NCI-H1436 (cell line): ENCODE results near the gene KRT31.
"Not testable (repeated sequence)": the region's sequence is repeated elsewhere in the genome, so short reads cannot be mapped to it uniquely, and the experiment has no call there.

Experiments used
- DNase-seq: peaks from one replicate; lab custom pipeline; 2025; lab: John Stamatoyannopoulos, UW

The KRT31 gene

GRCh38 chr17:41396996-41397660 lies at the start of gene KRT31:
TSS of gene KRT31 (minus strand) at chr17:41397608. CDS start at chr17:41397539, 69 bp downstream.
- DNase-seq = no peak

DNA sequence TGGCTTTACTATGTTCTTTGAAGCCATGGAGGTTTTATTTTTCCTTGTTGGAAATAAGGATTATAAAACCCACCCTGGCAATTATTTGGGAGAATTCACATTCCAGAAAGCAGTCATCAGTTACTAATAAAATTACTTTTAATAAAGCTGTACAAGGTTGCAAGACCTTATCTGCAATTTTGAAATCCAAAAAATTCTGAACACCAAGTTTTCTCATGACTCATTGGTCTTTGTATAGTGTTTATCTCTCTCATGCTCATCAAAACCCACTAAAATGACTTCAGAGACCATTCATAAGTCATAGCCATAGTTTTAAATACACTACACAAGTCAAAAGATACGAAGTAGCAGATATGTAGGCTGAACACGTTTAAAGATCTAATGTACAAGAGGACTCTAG lies 49.4 kb upstream of the KRT31 start:
- DNase-seq = no peak

DNA sequence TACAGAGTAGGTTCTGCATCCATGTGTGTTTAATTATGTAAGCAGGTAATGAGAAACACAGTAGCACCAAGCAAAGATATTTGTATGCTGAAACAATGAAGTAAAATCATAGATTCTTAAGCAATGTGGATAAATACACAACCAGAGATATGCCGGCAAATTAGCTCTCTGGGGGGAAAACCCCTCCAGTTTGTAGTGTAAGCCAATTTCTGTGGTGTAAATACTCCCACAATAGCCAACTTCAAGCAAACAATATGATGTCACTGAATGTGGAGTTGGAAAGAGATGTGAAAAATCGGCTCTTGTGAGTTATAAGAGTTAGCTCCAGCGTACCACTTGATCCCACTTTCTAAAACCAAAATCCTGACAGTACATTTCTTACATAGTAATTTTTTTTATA lies 47.2 kb upstream of the KRT31 start:
- no peak for DNase-seq

DNA sequence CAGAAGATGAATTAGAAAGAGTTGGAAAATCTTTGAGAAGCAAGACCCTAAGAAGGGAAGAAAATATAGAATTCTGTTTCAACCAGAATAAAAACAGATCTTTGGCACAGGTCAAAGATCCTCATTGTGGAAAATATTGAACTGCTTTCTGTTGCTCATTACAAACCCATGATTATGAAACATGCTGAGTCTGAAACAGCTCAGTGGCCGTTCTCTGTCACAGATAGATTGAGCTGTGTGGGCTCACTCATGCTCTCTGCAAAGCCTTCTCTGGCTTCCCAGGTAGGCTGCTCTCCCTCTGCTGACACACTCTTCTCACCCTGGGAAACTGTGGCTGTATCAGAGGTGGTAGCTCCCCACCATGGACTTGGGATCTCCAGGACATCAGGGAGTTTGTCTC lies 46.8 kb upstream of the KRT31 start:
- no peak for DNase-seq

- DNase-seq = no peak
These were observed 45.3 kb upstream of the KRT31 start for GRCh38 chr17:41442739-41443138.

DNA sequence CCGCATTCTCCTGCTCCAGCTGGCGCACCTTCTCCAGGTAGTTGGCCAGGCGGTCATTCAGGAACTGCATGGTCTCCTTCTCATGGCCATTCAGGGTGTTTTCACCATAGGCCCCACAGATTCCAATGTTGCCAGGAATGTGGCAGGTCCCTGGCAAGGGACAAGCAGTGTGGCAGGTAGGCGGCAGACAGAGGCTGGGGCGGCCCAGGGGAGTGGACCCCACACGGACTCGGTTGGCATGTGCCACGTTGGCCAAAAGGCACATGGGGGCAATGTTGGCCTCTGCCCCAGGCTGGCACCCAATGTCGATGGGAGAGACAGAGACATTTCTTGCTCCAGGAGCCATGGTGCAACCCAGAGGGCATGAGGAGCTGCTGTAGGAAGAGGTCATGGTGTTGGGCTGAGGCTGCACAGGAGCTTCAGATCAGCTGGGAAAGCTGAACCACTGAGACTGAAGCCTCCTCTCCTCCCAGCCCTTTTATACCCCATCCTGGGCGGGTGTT lies 43.2 kb upstream of the KRT31 start, which contains the start of gene KRT38:
TSS of gene KRT38 (minus strand) at position 453 of the 503 bp plus-strand sequence. CDS start at position 391, 62 bp downstream.
- DNase-seq = no peak

DNA sequence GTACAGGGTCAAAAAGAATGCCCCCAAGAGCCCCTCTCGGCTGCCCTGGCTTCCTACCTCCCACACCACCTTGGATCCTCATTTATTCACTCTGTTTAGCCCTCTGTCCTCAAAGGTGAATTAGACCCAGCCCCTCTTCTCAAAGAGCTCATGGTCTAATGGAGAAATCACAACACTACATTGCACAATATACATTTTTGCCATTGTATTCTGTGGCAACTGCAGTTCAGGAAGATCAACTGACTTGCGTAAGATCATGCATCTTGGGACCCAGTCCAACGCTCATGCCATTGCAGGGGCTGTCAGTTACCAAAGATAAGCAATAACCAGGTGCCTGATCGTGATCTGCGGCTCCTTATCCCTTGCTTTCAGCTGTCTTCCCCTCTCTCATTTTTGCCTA lies 42.0 kb upstream of the KRT31 start:
- DNase-seq = no peak

GRCh38 chr17:41437769-41438168 lies 40.4 kb upstream of the KRT31 start:
- DNase-seq = no peak

DNA sequence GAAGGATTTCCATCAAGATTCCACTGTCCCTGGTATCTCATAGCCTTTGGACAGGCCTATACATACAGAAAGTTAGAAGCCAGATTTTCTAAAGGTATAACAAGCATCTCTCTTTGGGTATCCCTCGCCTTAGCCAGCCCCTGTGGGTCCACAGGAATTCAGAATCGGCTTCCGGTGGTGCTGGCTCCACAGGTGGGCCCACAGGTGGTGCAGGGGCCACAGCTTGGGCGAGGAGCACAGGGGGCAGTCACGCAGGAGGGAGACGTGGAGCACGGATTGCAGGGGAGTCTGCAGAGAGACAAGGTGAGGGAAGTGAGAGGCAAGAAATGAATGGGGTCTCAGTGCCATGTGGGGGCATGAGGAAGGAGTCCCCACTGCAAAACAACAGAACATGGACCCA lies 39.8 kb upstream of the KRT31 start:
- DNase-seq = no peak

- DNase-seq = no peak
These were observed 37.0 kb upstream of the KRT31 start for GRCh38 chr17:41434415-41434814.

DNA sequence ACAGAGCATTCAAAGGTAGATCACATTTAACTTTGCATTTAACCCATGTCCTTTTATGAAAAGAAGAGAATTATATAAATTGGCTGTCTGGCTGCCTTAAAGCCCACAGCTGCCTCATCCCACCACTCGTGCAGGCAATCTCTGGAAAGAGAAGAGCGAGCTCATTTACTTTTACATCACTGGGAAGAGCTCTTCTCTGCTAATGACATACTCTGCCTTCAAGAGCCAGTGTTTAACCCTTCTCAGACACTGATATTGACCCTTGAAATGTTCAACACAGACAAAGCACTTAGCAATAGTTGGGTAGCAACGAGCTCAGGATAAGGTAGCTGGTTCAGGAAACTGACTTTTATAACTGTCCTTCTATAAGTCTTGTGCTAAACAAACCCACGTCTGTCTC lies 36.6 kb upstream of the KRT31 start:
- no peak for DNase-seq

- no peak for DNase-seq
These were observed 36.2 kb upstream of the KRT31 start for GRCh38 chr17:41433586-41433985.

- DNase-seq = not testable (repeated sequence)
These were observed 33.0 kb upstream of the KRT31 start for GRCh38 chr17:41430376-41430775.

GRCh38 chr17:41429667-41430066 lies 32.3 kb upstream of the KRT31 start:
- no peak for DNase-seq

DNA sequence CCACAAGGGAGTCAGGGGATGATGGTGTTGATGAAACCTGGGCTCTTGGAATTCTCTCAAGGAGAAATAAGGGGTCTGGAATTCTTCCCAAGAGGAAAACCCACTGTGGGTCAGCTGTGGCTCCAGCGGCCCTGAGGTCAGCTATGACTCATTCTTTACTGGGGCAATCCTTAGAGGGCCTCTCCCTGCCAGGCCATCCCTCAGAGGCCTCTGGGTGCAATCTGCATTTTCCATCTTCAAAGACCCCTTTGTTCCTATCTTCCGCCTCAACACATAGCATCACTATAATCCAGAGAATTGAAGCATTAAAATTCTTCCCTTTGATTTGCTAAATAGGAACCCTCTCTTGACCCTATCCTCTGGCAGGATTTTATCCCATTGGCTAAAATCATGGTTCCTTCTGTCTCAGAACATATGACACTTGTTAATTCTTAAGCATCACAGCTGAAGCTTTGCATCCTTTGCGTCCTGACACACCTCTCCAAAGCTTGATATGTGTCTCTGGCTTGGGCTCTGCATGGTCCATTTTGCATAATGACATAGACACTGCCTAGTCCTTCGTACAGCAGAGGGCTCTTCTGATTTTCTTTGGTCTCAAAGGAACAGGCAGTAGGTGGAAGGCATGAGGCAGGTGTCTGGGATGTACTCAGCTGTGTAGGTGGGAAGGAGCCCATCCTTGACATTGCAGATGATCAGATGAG lies 31.3 kb upstream of the KRT31 start:
- DNase-seq = no peak

- no peak for DNase-seq
These were observed 26.8 kb upstream of the KRT31 start, which contains the start of gene KRT37 for GRCh38 chr17:41424111-41424635. TSS of gene KRT37 (minus strand) at chr17:41424585. CDS start at chr17:41424523, 62 bp downstream.

- not testable (repeated sequence) for DNase-seq
These were observed 25.2 kb upstream of the KRT31 start for GRCh38 chr17:41422586-41422985.

GRCh38 chr17:41421617-41422016 lies 24.2 kb upstream of the KRT31 start:
- DNase-seq = no peak

GRCh38 chr17:41421116-41421515 lies 23.7 kb upstream of the KRT31 start:
- DNase-seq = no peak

- no peak for DNase-seq
These were observed 22.7 kb upstream of the KRT31 start for GRCh38 chr17:41420134-41420533.

DNA sequence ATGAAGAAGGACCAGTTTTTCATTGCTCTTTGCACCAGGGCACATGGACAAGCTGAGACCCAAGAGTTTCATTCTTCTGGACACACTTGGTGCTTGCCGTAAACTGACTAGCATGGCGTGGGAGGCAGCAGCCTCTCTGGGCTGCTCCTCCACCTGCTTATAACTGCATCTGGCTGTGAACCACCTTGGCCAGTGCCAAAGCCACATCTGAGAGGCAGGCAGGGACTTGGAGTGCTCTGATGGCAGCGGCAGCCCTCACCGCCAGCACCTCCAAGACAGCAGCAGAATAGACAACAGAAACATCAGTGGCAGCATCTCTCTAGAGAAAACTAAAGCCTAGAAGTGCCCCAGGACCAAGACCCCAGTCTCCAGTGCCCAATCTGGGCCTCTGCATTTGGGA lies 22.3 kb upstream of the KRT31 start:
- DNase-seq = no peak

DNA sequence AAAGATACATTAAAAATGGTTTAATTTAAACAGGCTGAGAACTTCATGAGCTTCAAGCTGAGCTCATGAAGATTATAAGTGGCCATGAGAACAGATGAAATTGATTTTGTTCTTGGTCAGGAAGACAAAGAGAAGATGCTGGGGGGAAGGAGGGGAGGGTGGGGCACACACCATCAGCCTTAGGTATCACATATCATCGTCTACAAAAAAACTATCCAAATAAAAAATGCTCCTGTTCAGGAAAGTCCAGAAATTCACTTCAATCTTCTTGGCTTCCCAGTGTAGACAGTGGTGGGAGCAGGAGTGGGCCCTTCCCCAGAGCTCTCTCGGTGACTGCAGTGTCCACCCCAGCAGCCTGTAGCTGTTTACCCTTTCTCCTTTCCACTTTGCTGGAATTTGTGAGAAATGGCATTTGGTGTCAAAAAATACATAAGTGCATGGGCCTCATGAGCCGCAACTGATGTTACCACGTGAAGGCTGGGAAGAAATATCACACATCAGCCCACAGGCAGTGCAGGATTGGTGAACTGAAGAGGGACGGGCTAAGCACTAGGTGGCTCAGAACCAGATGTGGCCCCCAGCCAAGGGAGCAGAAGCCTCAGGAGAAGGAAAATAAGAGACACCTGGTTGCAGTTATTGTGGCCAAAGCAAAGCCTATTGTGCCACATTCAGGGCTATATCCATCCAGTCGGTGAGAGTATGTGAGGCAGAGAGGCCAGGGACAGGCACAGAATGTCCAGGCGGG lies 20.9 kb upstream of the KRT31 start:
- DNase-seq = no peak
